Dermis microvascular lymphatic vessel endothelial cell (primary cell): Measurements from ENCODE around the gene RREB1. TPM values are rescaled to one million over a fixed set of nuclear protein-coding genes. Genes with fewer than 3 reads are reported as not detected.

Source experiments
- DNase-seq, 2 donors: peaks; one replicate each; pipeline versions ENCODE4 v3.0.0 to v3.0.0-alpha.2; 2010; ENCODE audit warnings: low read depth in 2 of 2
- total RNA-seq: library from RNA; depleted of rRNA; stranded (reverse); fragments of >200 nt; gene quantifications from 2 replicates; pipeline ENCODE4 v1.2.1, GENCODE V29; 2014

The RREB1 gene
- total RNA-seq, 1 donor from 2014 or later = 11.8 TPM

- no peak for DNase-seq
Measured at GRCh38 chr6:7216941-7217621, 109.3 kb downstream of the RREB1 start.

- DNase-seq = no peak
Measured at GRCh38 chr6:7218406-7218988, 110.7 kb downstream of the RREB1 start.

GRCh38 chr6:7219310-7219709, 111.5 kb downstream of the RREB1 start:
- DNase-seq = peak in 1 of 2 donors; percentile 2

- DNase-seq = no peak
Measured at GRCh38 chr6:7222197-7222596, 114.4 kb downstream of the RREB1 start.

GRCh38 chr6:7224731-7225130, 117.0 kb downstream of the RREB1 start:
- DNase-seq = no peak

- DNase-seq = no peak
Measured at GRCh38 chr6:7228662-7229375, 121.1 kb downstream of the RREB1 start.

GRCh38 chr6:7229376-7230326, 121.9 kb downstream of the RREB1 start:
- DNase-seq = no peak

- no peak for DNase-seq
Measured at GRCh38 chr6:7230327-7230691, 122.5 kb downstream of the RREB1 start.

- DNase-seq = no peak
Measured at GRCh38 chr6:7230956-7231713, 123.4 kb downstream of the RREB1 start.

GRCh38 chr6:7232351-7232750, 124.6 kb downstream of the RREB1 start:
- DNase-seq = peak in 1 of 2 donors; percentile 41

GRCh38 chr6:7234547-7234946, 126.8 kb downstream of the RREB1 start:
- DNase-seq = no peak

- DNase-seq = no peak
Measured at GRCh38 chr6:7235712-7236305, 128.0 kb downstream of the RREB1 start.

GRCh38 chr6:7236306-7237209, 128.8 kb downstream of the RREB1 start:
- no peak for DNase-seq

GRCh38 chr6:7237653-7238188, 130.0 kb downstream of the RREB1 start:
- no peak for DNase-seq

GRCh38 chr6:7238526-7238899, 130.8 kb downstream of the RREB1 start:
- DNase-seq = no peak

- peak; percentile 69 to 84 for DNase-seq
Measured at GRCh38 chr6:7238900-7239589, 131.3 kb downstream of the RREB1 start.

GRCh38 chr6:7239590-7239948, 131.8 kb downstream of the RREB1 start:
- no peak for DNase-seq

- no peak for DNase-seq
Measured at GRCh38 chr6:7240351-7240750, 132.6 kb downstream of the RREB1 start.

- no peak for DNase-seq
Measured at GRCh38 chr6:7241160-7241559, 133.4 kb downstream of the RREB1 start.
